Stimulated activated CD4-positive, alpha-beta T cell treated with anti-CD3 and anti-CD28 coated beads, Interleukin-12 subunit alpha, Interleukin-12 subunit beta, amount 100 ng/mL, for 48 hours (primary cell): ENCODE data around the gene TMEM33.
A peak's percentile ranks its signal among the peaks of the same experiment; 100 is the strongest.

Source experiments
- DNase-seq, 3 donors: peaks; one replicate each; pipeline ENCODE4 v3.0.0-alpha.2; 2020; ENCODE audit warnings: low read depth in 2 of 3, low spot score in 1 of 3

TMEM33 gene

DNA sequence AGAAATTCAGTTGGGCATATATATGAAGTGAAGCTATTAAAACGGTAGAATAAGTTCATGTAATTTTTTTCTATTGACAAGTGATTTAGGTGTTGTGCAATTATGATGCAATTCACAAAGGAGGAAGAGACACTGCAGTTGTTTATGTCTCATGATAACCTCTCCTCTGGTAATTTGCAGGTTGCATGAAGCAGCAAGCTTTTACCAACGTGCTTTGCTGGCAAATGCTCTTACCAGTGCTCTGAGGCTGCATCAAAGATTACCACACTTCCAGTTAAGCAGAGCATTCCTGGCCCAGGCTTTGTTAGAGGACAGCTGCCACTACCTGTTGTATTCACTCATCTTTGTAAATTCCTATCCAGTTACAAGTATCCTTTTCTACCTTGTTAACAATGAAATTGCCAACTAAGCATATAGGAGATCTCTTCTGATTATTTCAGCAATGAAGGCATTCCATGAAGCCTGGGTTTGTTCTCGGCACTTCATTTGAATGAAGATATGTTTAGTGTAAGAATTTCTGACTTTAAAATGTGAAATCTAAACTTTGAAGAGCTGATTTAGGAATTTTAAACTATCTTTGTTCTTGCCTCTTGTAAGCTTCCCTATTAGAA, 3.9 kb downstream of the TMEM33 start:
- no peak for DNase-seq

DNA sequence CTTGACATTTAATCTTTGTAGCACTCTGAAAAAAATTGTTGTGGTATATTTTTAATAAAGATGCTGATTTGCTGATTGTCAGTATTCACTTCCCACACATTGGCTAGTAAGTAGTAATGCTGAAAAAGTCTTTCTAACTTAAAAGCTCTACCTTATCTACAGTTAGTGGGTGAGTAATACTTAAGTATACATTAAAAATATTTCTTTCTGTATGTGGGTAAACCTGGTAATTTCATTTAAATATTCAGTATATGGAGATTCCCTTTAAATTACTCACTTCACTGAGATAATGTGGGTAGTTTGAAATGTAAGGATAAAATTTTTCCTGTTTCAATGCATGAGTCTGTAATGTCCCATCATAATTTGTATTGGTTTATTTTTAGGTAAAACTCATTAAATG, 5.6 kb downstream of the TMEM33 start:
- no peak for DNase-seq

DNA sequence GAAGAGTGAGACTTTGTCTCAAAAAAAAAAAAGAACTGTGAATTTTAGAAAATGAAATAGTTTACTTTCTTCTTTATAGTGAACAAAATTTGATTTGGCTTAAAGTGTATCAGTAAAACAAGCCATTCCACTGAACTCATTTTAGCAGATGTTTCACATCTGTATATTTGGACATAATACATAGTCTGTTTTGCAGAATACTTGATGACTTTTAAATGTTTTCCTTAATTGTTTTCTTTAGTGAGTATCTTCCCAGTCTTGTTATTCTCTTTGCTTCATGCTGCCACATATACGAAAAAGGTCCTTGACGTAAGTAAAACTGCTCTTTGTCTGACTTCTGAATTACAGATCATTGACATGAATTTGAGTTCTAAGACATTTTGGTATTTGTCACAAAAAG, 8.3 kb downstream of the TMEM33 start:
- no peak for DNase-seq

DNA sequence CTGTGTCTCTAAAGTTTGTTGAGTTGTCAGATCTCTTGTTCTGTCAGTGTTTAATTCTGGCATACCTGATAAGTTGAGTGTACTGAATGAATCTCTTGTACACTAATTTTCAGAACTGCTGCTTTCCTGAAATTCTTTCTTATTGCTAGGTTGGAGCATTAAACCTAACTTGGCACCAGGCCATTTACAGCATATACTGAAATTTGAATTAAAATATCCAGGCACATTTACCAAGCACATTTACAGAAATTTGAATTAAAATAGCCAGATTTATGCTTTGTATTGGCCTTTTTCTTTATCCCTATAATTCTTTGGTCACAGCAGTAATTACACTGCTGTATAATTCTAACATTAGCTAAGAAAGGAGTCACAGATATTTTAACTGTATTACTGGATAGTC, 8.9 kb downstream of the TMEM33 start:
- no peak for DNase-seq

DNA sequence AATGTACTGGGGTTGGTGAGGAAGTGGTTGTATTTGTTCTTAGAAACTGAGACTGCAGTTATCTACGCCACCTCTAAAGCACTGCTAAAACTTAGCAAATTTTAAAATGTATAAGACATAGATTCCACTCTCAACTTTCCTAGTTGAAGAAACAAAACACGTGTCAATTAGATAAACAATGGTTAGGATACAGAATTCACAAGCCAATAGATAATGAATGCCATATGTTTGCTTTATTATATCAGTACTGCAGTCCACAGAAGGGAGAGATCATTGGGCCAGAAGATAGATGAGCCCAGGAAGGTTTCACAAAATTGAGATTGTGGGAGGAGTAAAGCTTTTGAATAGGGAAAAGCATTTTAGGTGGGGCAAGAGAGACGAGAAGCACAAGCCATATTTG, 14.3 kb downstream of the TMEM33 start:
- DNase-seq, result no peak

DNA sequence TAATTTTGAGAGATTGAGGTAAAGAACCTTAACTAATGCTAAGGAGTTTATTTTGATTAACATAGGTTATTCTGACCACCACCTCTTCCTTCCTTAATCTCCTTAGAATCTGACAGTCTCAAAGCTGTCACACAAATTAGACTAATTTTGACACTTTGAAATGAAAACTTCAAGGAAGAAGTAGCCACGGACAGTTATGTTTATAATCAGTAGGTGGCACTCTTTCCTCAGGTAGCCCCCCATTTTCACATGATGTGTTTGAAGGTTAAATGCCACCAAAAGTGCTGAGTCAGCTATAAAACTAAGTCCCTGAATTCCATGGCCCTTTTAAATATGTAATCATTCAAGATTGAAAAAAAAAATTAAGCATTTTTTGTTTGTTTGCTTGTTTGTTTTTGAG, 22.4 kb downstream of the TMEM33 start:
- DNase-seq, result no peak

DNA sequence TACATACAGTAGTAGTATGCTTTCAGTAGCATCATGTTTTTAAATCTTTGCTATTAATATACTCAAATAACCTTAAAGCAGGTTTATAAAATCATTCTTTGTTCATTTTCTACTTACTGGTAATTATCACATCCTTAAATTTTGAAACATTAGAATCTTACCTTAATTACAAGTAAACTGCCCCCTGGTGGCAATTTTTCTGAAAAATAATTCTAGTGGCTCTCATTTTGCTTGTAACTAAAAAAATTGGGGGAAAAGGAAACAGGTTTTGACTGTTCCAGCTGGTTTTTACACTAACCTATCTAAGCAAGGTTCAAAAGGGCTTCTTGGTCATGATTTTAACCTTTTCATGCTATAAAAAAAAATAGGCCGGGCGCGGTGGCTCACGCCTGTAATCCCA, 27.9 kb downstream of the TMEM33 start:
- peak in 1 of 3 donors; percentile 17 for DNase-seq

DNA sequence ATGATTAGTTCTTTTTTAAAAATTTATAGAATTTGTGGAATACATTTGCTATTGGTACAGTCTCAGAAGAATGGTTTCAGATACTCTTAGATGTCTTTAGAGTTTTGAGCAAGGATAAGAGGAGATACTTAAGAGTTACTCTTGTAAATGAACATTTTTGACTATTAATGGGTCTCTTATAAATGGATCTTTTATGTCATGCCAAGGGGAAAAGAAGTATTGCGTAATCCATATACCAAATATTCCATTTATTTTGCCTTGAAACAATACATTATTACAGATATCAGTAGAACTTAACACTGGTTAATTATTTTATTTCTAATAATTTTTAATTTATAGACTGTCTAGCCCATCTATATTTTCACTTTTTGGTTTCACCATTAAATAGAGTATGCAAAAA, 29.2 kb downstream of the TMEM33 start:
- no peak for DNase-seq

DNA sequence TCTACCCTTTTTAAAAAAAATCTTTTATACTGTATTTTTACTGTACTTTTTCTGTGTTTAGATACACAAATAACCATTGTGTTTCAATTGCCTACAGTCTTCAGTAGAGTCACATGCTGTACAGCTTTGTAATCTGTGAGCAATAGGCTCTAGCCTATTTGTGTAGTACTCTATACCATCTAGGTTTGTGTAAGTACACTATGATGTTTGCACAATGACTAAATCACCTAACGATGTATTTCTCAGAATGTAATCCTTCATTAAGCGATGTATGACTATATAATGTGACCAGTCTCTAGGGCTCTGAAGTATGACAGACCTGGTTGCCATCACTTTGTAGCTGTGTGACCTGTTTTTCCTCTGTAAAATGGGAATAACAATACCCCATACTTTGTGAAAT, 32.2 kb downstream of the TMEM33 start:
- DNase-seq, result no peak

DNA sequence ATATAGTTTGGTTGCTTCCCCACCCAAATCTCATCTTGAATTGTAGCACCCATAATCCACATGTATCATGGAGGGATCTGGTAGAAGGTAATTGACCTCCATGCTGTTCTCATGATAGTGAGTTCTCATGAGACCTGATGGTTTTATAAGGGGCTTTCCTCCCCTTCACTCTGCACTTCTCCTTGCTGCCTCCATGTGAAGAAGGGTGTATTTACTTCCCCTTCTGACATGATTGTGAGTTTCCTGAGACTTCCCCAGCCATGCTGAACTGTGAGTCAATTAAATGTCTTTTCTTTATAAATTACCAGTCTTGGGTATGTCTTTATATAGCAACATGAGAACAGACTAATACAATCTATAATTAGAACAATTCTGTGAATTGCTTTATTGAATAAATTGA, 34.4 kb downstream of the TMEM33 start:
- DNase-seq, result no peak

DNA sequence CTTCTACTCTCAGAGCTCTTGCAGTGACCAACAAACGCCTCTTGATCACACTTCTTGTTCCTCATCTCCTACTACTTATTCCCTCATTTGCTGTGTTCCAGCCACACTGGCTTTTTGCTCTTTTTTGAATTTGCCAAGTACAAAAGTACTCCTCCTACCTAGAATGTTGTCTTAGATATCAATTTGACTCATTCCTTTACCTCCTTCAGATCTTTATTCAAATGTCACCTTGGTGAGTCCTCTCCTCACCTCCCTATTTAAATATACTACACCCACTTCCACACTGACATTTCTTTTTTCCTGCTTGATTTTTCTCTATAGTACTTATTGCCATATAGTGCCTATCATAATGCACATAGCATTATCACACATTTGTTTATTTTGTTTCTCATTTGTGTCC, 40.1 kb downstream of the TMEM33 start:
- DNase-seq, result no peak

DNA sequence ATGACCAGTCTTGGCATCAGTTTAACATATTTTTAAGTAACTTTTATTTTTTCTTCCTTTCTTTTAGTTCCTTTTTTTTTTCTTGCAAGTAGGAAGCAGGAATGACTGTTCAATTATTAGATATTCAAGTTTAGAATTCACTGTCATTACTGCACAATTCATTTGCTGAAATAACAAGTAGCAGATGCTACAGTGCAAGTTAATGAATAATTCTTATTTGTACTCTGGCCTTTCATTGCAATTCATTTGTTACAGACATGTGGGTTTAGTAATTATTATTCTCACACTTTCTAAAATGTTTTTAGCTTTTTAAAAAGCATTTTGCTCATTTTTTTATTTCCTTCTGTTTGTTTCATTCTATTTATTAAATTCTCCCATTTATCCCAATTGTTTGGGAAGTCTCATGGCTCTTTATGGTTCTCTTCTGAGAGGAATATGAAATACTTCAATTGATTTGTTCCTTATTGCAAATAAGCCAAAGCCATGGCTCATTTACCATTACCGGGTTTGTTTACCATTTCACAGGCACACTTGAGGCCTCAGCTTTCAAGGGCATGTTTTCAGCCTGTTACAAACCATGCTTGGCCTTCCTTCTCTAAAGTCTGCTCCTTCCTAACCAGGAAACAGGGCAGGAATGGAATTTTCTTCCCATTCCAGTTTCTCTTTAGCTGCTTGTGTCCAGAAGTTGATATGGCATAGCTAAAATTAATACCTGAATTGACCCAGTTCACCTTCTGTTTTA, 41.7 kb downstream of the TMEM33 start:
- DNase-seq, result no peak

DNA sequence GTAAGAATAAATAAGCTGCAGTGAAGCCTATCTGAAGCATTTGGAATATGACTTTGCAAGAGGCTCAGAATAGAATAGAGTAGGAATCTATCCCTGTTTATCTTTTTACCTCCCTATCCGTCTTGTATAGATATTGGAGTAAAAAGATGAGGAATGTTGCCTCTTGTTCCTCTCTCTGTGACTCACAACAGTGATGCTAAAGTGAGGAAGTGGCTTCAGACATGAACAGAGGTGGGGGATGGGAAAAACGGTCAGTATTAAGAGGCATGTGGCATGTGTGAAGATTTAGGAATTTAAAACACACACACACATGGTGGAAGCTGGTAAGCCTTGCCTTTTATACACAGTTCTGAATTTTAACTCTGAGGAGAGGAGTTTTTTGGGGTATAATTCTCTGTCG, 42.5 kb downstream of the TMEM33 start:
- DNase-seq, result no peak

DNA sequence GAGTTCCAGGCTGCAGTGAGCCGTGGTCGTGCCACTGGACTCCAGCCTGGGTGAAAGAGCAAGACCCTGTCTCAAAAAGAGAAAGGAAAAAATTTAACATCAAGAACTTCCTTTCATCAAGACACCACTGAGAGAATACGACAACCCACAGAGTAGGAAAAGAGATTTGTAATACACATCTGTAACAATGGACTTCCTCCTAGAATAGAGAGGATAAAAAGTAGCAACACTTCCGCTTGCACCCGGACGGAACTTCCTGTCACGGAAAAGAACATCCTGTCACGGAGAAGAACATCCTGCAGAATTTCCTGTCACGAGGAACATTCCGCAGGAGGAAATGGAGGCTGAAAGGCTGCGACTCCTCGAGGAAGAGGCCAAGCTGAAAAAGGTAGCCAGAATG, 46.2 kb downstream of the TMEM33 start, which contains the start of gene DCAF4L1:
DCAF4L1 (plus strand) TSS at position 301 of the 400 bp plus-strand sequence; CDS start at position 338, 37 bp downstream.
- no peak for DNase-seq

DNA sequence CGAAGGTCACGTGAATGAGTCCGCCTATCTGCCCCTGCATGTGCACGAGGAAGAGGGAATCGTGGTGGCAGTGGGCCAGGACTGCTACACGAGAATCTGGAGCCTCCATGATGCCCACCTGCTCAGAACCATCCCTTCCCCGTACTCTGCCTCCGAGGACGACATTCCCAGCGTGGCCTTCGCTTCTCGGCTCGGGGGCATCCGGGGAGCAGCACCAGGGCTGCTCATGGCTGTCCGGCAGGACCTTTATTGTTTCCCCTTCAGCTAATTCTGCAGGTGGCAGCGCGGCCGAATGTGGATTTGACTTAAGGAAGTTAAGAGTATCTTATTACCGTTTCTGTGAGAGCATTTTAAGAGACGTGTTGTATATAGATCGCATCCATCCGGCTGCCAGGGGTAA, 47.5 kb downstream of the TMEM33 start:
- no peak for DNase-seq

DNA sequence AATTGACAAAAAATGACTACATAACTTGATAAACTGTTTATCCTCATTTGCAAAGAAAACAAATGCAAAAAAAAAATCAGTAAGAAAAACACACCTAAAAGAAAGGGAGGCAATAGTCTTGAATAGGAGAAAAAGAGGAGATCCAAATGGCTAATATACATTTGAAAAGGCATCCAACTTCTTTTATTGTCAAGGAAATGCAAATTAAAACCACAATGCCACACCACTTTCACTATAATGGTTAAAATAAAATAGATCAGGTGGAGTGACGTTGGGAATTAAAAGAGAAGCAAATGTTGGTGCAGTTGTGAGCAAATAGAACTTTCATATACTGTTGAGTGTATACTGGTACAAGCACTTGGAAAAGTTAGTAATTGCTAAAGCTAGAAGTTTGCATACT, 49.9 kb downstream of the TMEM33 start:
- DNase-seq, result no peak

DNA sequence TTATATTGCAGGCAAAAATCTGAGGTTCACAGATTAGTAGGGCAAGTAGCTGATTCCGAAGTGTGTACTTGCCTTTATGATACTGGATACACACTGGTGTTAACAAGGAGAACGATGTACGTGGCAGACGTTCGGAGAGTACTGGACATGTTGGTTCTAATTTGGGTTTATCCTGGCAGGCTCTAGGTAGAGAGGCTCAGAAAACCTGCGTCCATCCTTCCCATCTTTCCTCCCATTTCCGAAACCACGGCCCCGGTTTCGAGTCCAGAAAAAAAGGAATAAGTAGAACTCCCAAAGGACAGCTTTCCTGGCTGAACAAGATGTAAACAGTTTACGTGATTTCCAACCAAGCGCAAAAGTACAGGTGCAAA, 54.8 kb downstream of the TMEM33 start:
- DNase-seq, result no peak

DNA sequence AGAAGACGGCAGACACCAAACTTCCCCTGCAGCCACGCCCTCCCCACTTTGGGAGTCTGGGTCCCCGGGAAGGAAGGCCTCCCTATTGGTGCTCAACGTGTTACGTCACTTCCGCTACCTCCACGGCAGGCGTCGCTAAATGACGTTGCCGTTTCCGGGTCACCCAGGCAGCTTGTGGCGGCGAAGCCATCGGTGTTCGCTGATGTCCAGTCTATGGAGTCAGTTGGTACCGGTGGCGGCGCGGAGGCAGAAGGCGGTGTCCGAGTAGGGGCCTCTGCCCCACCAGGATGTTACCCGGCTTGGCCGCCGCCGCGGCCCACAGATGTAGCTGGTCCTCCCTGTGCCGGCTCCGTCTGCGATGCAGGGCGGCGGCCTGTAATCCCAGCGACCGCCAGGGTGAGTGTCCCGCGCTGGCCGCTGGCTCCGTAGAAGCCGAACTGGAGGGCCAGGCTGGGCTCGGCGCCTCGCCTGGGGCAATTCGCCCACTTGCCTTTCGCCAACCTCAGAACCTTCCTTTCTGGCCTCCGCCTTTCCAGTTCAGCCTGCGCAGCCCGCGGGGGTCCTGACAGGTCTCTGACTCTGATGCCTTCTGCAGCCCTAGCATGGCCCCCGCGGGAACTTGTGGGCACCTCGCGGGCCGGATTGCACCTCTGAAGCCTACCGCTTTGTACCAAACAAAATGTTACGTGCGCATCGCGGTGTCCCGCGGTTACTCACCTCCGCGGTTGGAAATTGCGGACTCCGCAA, 55.3 kb downstream of the TMEM33 start, which contains the start of gene SLC30A9:
SLC30A9 (plus strand) TSS at position 166 of the 747 bp plus-strand sequence; CDS start at position 288, 122 bp downstream.
- DNase-seq, result peak; percentile 83 to 87 (median 86)

DNA sequence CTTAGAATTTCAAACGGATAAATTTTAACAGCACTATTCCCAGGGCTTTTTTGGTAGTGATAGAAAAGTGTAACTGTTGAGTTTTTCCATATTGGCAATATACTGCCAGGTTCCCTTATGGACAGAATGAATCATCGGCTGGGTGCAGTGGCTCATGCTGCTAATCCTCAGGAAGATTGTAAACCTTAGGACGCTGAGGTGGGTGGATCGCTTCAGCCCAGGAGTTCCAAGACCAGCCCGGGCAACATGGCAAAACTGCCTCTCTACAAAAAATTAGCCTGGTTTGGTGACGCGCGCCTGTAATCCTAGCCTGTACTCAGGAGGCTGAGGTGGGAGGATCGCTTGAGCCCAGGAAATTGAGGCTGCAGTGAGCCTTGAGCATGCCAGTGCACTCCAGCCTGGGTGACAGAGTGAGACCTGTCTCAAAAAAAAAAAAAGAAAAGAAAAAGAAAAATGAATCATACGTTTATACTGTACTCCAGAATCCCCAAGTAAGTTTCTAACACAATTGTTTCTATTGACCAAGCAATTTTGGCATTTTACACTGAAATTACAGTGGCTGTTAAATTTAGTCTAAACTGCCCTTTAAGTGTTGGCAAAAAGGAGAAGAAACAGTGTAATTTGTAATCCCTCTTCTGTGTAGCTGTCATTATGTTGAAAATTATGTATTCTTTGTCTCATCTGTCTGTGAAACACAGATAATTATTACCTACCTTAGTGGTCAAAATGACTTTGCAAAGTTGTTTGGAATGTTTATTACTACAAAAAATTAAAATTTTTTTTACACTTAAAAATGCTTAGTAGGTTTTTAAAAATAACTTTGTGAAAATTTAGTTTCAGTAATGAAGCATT, 56.9 kb downstream of the TMEM33 start:
- no peak for DNase-seq

DNA sequence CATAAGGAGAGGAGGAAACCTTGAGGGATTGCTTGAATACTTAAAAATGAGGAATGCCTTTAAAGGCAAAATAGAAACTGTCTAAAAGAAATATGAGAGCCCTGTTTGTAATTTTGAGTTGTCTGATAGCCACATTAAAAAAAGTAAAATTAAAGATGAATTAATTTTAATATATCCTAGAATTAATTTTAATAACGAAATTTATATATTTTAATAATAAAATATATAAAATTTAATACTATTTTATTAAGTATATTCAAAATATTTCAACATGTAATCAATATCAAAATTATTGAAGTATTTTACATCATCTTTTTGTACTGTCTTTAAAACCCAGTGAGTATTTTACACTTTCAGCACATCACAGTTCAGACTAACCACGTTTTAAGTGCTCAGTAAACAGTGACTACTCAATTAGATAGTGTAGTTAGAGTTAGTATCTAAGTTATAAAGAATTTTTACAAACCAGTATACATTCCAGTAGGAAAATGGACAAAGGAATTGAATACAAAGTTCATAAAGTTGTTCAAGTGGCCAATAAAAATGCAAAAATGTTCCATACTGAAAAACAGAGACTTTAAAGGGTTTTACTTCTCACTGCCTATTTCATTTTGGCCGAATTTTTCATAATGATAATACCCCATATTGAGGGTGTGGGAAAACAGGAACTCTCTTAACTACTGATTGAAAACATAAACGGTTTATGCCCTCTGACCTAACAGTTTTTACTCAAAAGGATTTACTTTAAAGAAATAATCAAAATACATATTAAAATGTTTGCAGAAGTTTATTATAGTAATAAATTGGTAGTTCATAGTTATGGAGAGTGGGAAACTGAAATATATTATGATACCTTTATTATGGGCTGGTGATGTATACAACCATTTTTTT, 58.0 kb downstream of the TMEM33 start:
- no peak for DNase-seq
